ENCODE results near the gene SRPK1.

DNA sequence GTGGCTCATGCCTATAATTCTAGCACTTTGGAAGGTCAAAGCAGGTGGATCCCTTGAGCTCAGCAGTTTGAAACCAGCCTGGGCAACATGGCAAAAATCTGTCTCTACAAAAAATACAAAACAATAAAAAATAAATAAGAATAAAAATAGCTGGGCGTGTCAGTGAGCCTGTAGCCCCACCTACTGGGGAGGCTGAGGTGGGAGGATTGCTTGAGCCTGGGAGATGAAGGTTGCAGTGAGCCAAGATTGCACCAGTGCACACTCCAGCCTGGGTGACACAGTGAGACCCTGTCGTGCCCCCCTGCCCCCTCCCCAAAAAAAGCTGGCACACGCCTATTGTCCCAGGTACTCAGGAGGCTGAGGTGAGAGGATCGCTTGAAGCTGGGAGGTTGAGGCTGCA lies 35.1 kb upstream of the SRPK1 start:
- TF ChIP-seq POLR2A (IDR thresholded peaks at IDR 0.05; ENCODE audit: low read length): no peak
- TF ChIP-seq GATA1 (IDR thresholded peaks at IDR 0.05; ENCODE audit: low read depth, low read length): no peak

Data from erythroblast (primary cell).